Left lung (tissue), 10 donors: Measurements from ENCODE around the gene CTPS1. TPM values are rescaled to one million over a fixed set of nuclear protein-coding genes. Genes with fewer than 3 reads are reported as not detected.

ENCODE experiments used
- ATAC-seq: fragments of 200-7000 bp; cut with Tn5 transposase; one replicate; pipeline ENCODE4 v1.9.1; 2020; ENCODE audit warnings: moderate library complexity
- DNase-seq, 4 donors: peaks; one replicate each; pipeline ENCODE4 v3.0.0-alpha.2; 2013 to 2020
- H3K27ac ChIP-seq, 2 donors: fragments of 200-600 bp; sonication (generic) in 1 of 2; one replicate each; pipeline versions ENCODE4 v1.5.0 to v1.8.0; 2020 to 2021
- H3K27me3 ChIP-seq, 2 donors: fragments of 200-600 bp; sonication (generic) in 1 of 2; one replicate each; pipeline versions ENCODE4 v1.5.0 to v1.8.0; 2020 to 2021
- H3K36me3 ChIP-seq, 2 donors: fragments of 200-600 bp; sonication (generic) in 1 of 2; one replicate each; pipeline versions ENCODE4 v1.5.0 to v1.8.0; 2020 to 2021
- H3K4me1 ChIP-seq, 2 donors: fragments of 200-600 bp; one replicate each; pipeline ENCODE4 v1.8.0; 2021
- H3K4me3 ChIP-seq, 2 donors: fragments of 200-600 bp; sonication (generic) in 1 of 2; one replicate each; pipeline versions ENCODE4 v1.5.0 to v1.8.0; 2020 to 2021; ENCODE audit warnings: mild to moderate bottlenecking in 1 of 2
- H3K9me3 ChIP-seq, 2 donors: fragments of 200-600 bp; sonication (generic) in 1 of 2; one replicate each; pipeline versions ENCODE4 v1.5.0 to v1.8.0; 2020 to 2021
- intact Hi-C, 2 donors: fragments of 100-400 bp; cut with DNase I; formaldehyde crosslinking; loops; one replicate each; pipeline versions ENCODE4 v1.11.2 to v1.14.2; 2022
- polyA plus RNA-seq, 6 donors: library from polyadenylated mRNA; unstranded; fragments of 120-200 nt; gene quantifications; one replicate each; pipeline ENCODE4 v1.2.1, GENCODE V29; 2013; ENCODE audit not compliant: insufficient read length in 6 of 6
- total RNA-seq, 2 donors: library from RNA; stranded (reverse); fragmentation: NEBNext Ultra II Directional; extraction: Animal tissue kit (Norgen Biotek cat#: 25700); gene quantifications; one replicate each; pipeline ENCODE4 v1.2.1, GENCODE V29; 2021
- TF ChIP-seq, protein P1 (sequence below), 2 donors: fragments of 200-600 bp; sonication (generic) in 1 of 2; IDR thresholded peaks; one replicate each; pipeline versions ENCODE4 v1.5.0 to v1.8.0; 2021; ENCODE audit warnings: antibody characterized with exemption in 2 of 2
- donor health status: DM: no; HTN: yes; CAD: no.
- donor health status: DM: no; HTN: no; CAD: no.

The CTPS1 gene
- total and polyA plus RNA-seq, 8 donors = 19.3 to 39.5 (median 24.1) TPM

DNA sequence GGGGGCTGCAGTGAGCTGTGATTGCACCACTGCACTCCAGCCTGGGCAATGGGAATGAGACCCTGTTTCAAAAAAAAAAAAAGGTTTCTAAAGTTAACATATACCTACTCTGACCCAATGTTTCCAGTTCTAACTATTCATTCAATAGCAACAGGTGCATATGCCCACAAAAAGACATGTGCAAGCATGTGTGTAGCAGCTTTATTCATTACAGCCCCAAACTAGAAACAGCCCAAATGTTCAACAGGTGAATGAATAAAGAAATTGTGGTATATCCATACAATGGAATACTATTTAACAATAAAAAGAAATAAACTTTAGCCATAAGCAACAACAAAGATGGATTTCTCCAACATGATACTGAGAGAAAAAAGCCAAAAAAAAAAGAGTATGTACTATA lies 21.3 kb upstream of the CTPS1 start:
- DNase-seq (no peak), ATAC-seq (no peak)
- no peaks in the 10 kb centered on the region for H3K9me3 ChIP-seq
- no peak overlapping the region for H3K4me3 ChIP-seq
- peaks cover 0 to 11% of the 10 kb centered on the region in 2 donors for H3K4me1 ChIP-seq
- no peak overlapping the region for H3K27ac ChIP-seq
- H3K36me3 ChIP-seq = no peaks in the 10 kb centered on the region
- TF ChIP-seq, protein P1, sequence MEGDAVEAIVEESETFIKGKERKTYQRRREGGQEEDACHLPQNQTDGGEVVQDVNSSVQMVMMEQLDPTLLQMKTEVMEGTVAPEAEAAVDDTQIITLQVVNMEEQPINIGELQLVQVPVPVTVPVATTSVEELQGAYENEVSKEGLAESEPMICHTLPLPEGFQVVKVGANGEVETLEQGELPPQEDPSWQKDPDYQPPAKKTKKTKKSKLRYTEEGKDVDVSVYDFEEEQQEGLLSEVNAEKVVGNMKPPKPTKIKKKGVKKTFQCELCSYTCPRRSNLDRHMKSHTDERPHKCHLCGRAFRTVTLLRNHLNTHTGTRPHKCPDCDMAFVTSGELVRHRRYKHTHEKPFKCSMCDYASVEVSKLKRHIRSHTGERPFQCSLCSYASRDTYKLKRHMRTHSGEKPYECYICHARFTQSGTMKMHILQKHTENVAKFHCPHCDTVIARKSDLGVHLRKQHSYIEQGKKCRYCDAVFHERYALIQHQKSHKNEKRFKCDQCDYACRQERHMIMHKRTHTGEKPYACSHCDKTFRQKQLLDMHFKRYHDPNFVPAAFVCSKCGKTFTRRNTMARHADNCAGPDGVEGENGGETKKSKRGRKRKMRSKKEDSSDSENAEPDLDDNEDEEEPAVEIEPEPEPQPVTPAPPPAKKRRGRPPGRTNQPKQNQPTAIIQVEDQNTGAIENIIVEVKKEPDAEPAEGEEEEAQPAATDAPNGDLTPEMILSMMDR (IDR thresholded peaks at IDR 0.05) = no peak
- no peaks in the 10 kb centered on the region for H3K27me3 ChIP-seq
- intact Hi-C loops = no loop called here

DNA sequence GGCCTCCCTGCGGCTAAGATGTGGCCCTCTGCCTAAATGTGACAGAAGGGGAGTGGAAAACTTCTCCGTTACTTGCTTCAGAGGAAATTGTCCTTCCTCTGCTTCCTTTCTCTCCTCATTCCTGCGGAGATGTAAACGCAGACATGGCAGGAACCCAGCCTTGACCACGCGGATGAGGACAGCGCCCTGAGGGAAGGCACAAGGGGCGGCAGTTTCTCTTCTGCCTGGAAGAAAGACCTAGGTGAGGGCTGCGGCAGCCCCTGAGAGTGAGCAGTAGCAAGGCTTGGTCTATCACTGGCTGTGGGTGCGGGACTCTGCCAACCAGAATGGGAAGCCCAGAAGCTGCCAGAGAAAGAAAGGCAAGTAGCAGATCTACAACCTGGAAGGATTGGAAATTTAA lies 14.0 kb upstream of the CTPS1 start:
- no peak overlapping the region for H3K27ac ChIP-seq
- TF ChIP-seq, protein P1 (IDR thresholded peaks at IDR 0.05) = no peak
- intact Hi-C loops = no loop called here
- no peaks in the 10 kb centered on the region for H3K9me3 ChIP-seq
- no peak for DNase-seq
- no peak overlapping the region for H3K4me3 ChIP-seq
- no peak for ATAC-seq
- H3K27me3 ChIP-seq = no peaks in the 10 kb centered on the region
- no peaks in the 10 kb centered on the region for H3K36me3 ChIP-seq
- H3K4me1 ChIP-seq = no peaks in the 10 kb centered on the region

DNA sequence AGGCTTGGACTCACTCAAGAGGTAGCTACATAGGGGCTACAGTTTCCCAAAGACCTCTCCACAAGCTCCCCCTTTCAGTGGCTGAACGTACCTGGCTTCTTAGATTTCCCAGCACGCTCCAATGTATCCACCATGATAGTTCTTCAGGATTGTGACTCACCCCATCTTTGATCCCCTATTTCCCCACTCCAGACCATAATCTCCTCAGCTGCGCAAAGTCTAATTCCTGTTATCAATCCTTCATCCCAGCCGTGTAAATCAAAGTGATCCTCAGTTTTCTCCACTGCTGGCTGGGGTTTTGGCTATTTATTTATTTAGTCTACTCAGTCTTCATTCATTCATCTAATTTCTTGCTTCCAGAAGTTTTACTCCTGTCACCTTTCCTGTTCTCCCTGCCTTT lies 13.1 kb upstream of the CTPS1 start:
- ATAC-seq (no peak), DNase-seq (no peak)
- H3K4me1 ChIP-seq = no peaks in the 10 kb centered on the region
- H3K9me3 ChIP-seq = no peaks in the 10 kb centered on the region
- no peak overlapping the region for H3K4me3 ChIP-seq
- intact Hi-C loops = no loop called here
- H3K36me3 ChIP-seq = no peaks in the 10 kb centered on the region
- no peaks in the 10 kb centered on the region for H3K27me3 ChIP-seq
- TF ChIP-seq, protein P1 (IDR thresholded peaks at IDR 0.05) = no peak
- H3K27ac ChIP-seq = no peak overlapping the region

DNA sequence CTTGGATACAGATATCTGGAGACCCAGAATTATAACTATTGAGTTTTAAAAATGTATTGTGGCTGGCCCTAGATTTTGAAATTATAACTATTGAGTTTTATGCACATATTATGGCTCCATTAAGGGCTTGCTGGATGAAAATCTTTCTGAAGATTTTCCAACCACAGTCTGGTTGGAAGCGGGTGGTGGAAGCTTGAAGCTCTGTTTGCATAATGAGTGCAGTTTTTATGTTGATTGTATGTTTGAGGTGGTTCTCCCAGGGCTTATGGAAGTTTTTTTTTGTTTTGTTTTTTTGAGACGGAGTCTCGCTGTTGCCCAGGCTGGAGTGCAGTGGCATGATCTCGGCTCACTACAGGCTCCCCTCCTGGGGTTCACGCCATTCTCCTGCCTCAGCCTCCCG lies 10.1 kb upstream of the CTPS1 start:
- intact Hi-C loops = no loop called here
- ATAC-seq = no peak

DNA sequence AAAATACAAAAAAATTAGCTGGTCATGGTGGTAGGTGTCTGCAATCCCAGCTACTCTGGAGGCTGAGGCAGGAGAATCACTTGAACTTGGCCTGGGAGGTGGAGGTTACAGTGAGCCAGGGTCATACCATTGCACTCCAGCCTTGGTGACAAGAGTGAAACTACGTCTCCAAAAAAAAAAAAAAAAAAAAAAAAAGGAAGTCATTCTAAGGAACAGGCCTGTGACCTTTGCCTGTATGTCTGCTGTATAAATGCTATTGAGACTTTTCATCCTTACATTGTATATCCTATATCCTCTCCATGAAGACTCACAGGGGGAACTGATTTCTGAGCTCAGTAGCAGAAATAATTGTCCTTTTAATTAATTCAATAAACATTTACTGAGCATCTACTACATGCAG lies 7.5 kb upstream of the CTPS1 start:
- H3K27ac ChIP-seq = no peak overlapping the region
- DNase-seq = no peak
- H3K4me3 ChIP-seq = no peak overlapping the region
- TF ChIP-seq, protein P1 (IDR thresholded peaks at IDR 0.05) = no peak
- no peaks in the 10 kb centered on the region for H3K27me3 ChIP-seq
- intact Hi-C loops = no loop called here
- H3K36me3 ChIP-seq = no peaks in the 10 kb centered on the region
- no peaks in the 10 kb centered on the region for H3K9me3 ChIP-seq
- ATAC-seq = no peak
- no peaks in the 10 kb centered on the region for H3K4me1 ChIP-seq

More for the DNA sequence above, 10.1 kb upstream of the CTPS1 start:
- H3K27ac ChIP-seq = no peak overlapping the region
- no peaks in the 10 kb centered on the region for H3K27me3 ChIP-seq
- TF ChIP-seq, protein P1 (IDR thresholded peaks at IDR 0.05) = no peak
- H3K4me3 ChIP-seq = no peak overlapping the region
- no peaks in the 10 kb centered on the region for H3K36me3 ChIP-seq
- H3K9me3 ChIP-seq = no peaks in the 10 kb centered on the region
- no peak for DNase-seq
- no peaks in the 10 kb centered on the region for H3K4me1 ChIP-seq
